ENCODE data around the gene WASF2. TPM values are rescaled to one million over a fixed set of nuclear protein-coding genes. Genes with fewer than 3 reads are reported as not detected.

WASF2 gene
- total RNA-seq, 4 donors from 2014 or later: 52.5 to 74.5 (median 57.5) TPM

DNA sequence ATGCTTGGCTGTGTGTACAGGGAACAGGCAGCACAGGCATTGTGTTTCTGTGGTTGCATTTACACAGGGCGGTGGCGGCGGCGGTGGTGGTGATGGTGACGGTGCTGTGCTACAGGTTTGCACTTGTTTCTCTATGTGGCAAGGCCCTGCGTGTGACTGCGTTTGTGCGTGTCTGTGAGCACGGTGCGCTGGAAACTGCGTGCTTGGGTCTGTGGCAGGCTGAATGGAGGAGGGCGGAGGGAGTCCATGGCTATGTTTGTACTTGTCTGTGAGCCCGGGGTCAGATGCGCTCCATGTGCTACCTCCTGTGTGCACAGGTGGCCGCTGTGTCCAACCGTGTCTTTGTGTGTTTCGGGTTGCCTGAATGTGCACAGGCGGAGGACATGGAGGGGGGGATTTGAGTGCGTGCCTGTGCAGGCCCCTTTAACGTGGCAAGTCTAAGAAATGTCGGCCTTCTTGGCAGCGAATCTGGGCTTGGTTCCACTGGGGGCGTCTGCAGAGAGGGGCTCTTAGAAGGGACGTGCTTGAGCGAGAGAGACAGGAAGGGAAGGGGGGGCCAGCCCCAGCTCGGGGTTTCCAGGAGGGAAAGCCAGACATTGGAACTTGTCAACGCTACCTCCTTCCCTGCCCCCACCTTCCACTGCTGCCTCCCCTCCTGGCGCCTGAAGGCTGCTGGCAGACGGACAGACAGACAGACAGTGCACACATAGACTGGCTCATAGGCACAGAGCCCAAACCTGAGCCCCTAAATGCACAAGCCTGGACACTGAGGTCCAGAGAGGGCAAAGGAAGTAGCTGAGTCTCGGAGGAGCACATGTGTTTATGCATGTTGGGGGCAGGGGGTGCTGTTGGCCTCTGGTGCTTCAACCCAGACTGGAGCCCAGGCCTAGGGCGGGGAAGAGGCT lies 32.7 kb upstream of the WASF2 start:
- peak overlapping the region in 2 of 4 donors; percentile 15 to 22 for H3K4me3 ChIP-seq

DNA sequence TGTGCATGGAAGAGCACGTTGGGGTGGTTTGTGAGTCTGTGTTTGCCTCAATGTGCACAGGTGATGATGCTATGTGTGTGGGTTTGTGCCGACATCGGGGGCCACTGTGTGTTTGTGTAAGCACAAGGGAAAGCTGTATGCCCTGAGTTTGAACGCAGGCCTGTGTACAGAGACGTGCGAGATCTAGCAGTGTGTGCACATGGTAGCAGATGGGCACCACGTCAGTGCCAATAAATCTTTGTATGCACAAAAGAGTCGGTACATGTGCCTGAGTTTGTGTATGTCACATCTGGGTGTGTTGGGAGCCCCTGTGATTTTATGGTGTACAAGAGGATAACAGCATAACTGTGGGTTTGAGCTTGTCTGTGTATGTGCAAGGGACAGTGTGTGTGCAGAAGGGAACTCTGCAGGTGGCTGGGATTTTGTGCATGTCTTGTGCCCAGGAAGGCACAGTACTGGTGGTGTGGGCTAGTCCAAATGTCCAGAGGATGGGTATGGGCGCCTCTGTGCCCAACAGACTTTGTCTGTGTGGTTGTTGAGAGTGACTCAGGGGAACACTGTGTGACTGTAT lies 32.0 kb upstream of the WASF2 start:
- TF ChIP-seq POLR2A (IDR thresholded peaks at IDR 0.05): no peak
- TF ChIP-seq, protein P1, sequence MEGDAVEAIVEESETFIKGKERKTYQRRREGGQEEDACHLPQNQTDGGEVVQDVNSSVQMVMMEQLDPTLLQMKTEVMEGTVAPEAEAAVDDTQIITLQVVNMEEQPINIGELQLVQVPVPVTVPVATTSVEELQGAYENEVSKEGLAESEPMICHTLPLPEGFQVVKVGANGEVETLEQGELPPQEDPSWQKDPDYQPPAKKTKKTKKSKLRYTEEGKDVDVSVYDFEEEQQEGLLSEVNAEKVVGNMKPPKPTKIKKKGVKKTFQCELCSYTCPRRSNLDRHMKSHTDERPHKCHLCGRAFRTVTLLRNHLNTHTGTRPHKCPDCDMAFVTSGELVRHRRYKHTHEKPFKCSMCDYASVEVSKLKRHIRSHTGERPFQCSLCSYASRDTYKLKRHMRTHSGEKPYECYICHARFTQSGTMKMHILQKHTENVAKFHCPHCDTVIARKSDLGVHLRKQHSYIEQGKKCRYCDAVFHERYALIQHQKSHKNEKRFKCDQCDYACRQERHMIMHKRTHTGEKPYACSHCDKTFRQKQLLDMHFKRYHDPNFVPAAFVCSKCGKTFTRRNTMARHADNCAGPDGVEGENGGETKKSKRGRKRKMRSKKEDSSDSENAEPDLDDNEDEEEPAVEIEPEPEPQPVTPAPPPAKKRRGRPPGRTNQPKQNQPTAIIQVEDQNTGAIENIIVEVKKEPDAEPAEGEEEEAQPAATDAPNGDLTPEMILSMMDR (IDR thresholded peaks at IDR 0.05): no peak
- Histone ChIP-seq H3K36me3 (no peaks in the 10 kb centered on the region), H3K27ac (peak overlapping the region in 2 of 4 donors; percentile 18 to 60), H3K27me3 (no peaks in the 10 kb centered on the region), H3K4me1 (peaks cover 7 to 92% (median 24%) of the 10 kb centered on the region in 4 donors), H3K4me3 (peak overlapping the region in 1 of 4 donors; percentile 15), H3K9me3 (no peaks in the 10 kb centered on the region)
- no peak for DNase-seq

More for the DNA sequence above, 32.7 kb upstream of the WASF2 start:
- Histone ChIP-seq H3K36me3 (no peaks in the 10 kb centered on the region), H3K9me3 (no peaks in the 10 kb centered on the region), H3K27ac (peak overlapping the region in 2 of 4 donors; percentile 45 to 55), H3K4me1 (peaks cover 7 to 92% (median 30%) of the 10 kb centered on the region in 4 donors), H3K27me3 (no peaks in the 10 kb centered on the region)
- peak in 2 of 3 donors; percentile 37 to 62 for DNase-seq
- no peak for TF ChIP-seq POLR2A (IDR thresholded peaks at IDR 0.05)
- TF ChIP-seq, protein P1 (IDR thresholded peaks at IDR 0.05): no peak

GRCh38 chr1:27521336-27521831 lies 31.4 kb upstream of the WASF2 start:
- H3K4me1 ChIP-seq: peaks cover 7 to 88% (median 19%) of the 10 kb centered on the region in 4 donors
- peak overlapping the region in 1 of 4 donors; percentile 22 for H3K4me3 ChIP-seq
- TF ChIP-seq, protein P1 (IDR thresholded peaks at IDR 0.05): no peak
- no peak for TF ChIP-seq POLR2A (IDR thresholded peaks at IDR 0.05)
- no peak for DNase-seq
- H3K9me3 ChIP-seq: no peaks in the 10 kb centered on the region
- no peaks in the 10 kb centered on the region for H3K36me3 ChIP-seq
- peak overlapping the region in 3 of 4 donors; percentile 18 to 87 (median 60) for H3K27ac ChIP-seq
- H3K27me3 ChIP-seq: no peaks in the 10 kb centered on the region

GRCh38 chr1:27520651-27521050 lies 30.7 kb upstream of the WASF2 start:
- H3K4me1 ChIP-seq: peaks cover 3 to 81% (median 13%) of the 10 kb centered on the region in 4 donors

More at GRCh38 chr1:27520651-27521050, 30.7 kb upstream of the WASF2 start:
- Histone ChIP-seq H3K27me3 (no peaks in the 10 kb centered on the region), H3K9me3 (no peaks in the 10 kb centered on the region), H3K27ac (peak overlapping the region in 2 of 4 donors; percentile 81 to 87), H3K36me3 (no peaks in the 10 kb centered on the region), H3K4me3 (no peak overlapping the region)
- DNase-seq: peak in 2 of 3 donors; percentile 54 to 72
- TF ChIP-seq, protein P1 (IDR thresholded peaks at IDR 0.05): no peak
- no peak for TF ChIP-seq POLR2A (IDR thresholded peaks at IDR 0.05)

All from Peyer's patch (tissue), 4 donors.